Activated T-cell treated with anti-CD3 and anti-CD28 coated beads, Interleukin-2, amount 50 U/mL, for 24 hours (primary cell): ENCODE data around the gene CD22.
A peak's percentile ranks its signal among the peaks of the same experiment; 100 is the strongest.
"Not testable (repeated sequence)": the region's sequence is repeated elsewhere in the genome, so short reads cannot be mapped to it uniquely, and the experiment has no call there.

ENCODE experiments used
- DNase-seq: peaks from one replicate; pipeline ENCODE4 v3.0.0-alpha.2; 2020
- H3K27ac Mint-ChIP-seq: 2 replicates; pipeline ENCODE4 v1.8.0; 2020; ENCODE audit warnings: mild to moderate bottlenecking, mixed read lengths
- H3K27me3 Mint-ChIP-seq: 2 replicates; pipeline ENCODE4 v1.8.0; 2020; ENCODE audit warnings: mixed read lengths
- H3K36me3 Mint-ChIP-seq: 2 replicates; pipeline ENCODE4 v1.8.0; 2020; ENCODE audit warnings: low read depth, mixed read lengths
- H3K4me1 Mint-ChIP-seq: 2 replicates; pipeline ENCODE4 v1.8.0; 2020; ENCODE audit warnings: low read depth, mixed read lengths
- H3K4me3 Mint-ChIP-seq: 2 replicates; pipeline ENCODE4 v1.8.0; 2020; ENCODE audit warnings: mild to moderate bottlenecking, moderate library complexity, mixed read lengths
- H3K9me3 Mint-ChIP-seq: 2 replicates; pipeline ENCODE4 v1.8.0; 2020; ENCODE audit warnings: mixed read lengths

The CD22 gene

GRCh38 chr19:35362261-35363000 is 33.4 kb downstream of the CD22 start:
- Mint-ChIP-seq H3K9me3 (no peaks in the 10 kb centered on the region), H3K27me3 (peaks cover 20% of the 10 kb centered on the region), H3K27ac (no peak overlapping the region), H3K4me3 (no peak overlapping the region), H3K4me1 (peaks cover 10% of the 10 kb centered on the region), H3K36me3 (no peaks in the 10 kb centered on the region)
- DNase-seq = no peak

DNA sequence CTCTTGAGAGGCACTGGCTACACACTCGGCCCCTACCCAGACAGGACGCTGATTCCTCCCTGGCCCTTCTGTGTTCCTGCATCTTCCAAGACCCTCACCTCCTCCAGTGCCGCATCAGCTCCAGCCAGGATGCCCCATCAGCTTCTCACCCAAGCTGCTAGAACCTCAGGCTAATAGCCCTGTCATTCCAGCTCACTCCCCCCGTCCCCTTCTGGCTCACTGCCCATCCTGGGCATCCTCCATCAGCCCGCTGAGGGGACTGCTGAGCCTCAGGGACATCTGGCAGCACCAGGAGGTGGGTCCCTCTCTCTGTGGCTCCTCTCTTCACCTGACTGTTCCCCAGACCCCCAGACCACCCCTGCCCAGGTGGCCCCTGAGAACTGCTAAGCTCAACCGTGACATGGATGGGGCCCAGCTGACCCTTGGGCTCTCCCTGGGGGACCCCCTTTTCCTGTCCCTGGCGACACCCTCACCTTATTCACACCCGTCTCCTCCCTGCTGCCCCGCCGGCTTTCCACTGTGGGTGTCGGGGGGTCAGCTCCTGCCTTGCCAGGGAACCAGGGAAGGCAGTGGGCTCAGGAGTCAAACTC is 34.1 kb downstream of the CD22 start:
- DNase-seq = no peak
- Mint-ChIP-seq H3K27me3 (peaks cover 23% of the 10 kb centered on the region), H3K36me3 (no peaks in the 10 kb centered on the region), H3K4me1 (peaks cover 5% of the 10 kb centered on the region), H3K4me3 (no peak overlapping the region), H3K27ac (no peak overlapping the region), H3K9me3 (no peaks in the 10 kb centered on the region)

DNA sequence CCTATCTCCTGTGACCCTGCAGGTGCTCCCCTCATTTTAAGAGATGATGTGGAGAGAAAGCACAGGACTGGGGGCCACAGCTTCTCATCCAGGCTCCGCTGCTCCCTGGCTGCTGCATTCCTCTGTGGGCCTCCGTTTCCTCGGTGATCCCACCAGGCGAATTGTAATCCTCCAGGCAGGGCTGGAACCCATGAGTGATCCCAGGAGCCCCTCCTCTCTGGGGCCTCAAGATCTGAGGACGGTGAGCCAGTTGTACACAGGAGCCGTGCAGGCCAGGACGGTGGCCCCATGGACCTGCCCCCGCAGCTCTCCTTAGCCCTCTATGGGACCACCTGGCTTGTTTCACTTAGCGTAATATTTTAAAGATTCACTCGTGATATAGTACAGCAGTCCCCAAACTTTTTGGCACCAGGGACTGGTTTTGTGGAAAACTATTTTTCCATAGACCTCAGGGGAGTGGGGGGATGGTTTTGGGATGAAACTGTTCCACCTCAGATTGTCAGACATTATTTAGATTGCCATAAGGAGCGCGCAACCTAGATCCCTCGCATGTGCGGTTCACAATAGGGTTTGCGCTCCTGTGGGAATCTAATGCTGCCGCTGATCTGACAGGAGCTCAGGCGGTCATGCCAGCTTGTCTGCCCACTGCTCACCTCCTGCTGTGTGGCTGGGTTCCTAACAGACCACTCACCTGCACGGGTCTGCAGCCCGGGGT is 34.9 kb downstream of the CD22 start:
- no peak overlapping the region for H3K27ac Mint-ChIP-seq
- H3K9me3 Mint-ChIP-seq = no peaks in the 10 kb centered on the region
- H3K27me3 Mint-ChIP-seq = peaks cover 25% of the 10 kb centered on the region
- no peak for DNase-seq
- H3K4me1 Mint-ChIP-seq = peaks cover 4% of the 10 kb centered on the region
- H3K36me3 Mint-ChIP-seq = no peaks in the 10 kb centered on the region
- no peak overlapping the region for H3K4me3 Mint-ChIP-seq

- Mint-ChIP-seq H3K4me3 (no peak overlapping the region), H3K27me3 (peaks cover 26% of the 10 kb centered on the region), H3K4me1 (peaks cover 4% of the 10 kb centered on the region), H3K9me3 (no peaks in the 10 kb centered on the region), H3K27ac (no peak overlapping the region), H3K36me3 (no peaks in the 10 kb centered on the region)
- no peak for DNase-seq
These were observed 36.3 kb downstream of the CD22 start for GRCh38 chr19:35365303-35365702.

DNA sequence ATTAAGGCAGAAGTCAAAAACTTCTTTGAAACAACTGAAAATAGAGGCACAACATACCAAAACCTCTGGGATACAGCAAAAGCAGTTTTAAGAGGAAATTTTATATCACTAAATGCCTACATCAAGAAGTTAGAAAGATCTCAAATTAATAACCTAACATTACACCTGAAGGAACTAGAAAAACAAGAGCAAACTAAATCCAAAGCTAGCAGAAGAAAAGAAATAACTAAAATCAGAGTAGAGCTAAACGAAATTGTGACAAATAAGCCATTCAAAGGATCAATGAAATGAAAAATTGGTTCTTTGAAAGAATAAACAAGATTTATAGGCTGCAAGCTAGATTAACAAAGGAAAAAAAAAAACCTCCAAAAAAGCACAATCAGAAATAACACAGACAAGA is 39.4 kb downstream of the CD22 start:
- H3K4me1 Mint-ChIP-seq = peaks cover 4% of the 10 kb centered on the region
- no peak overlapping the region for H3K27ac Mint-ChIP-seq

DNA sequence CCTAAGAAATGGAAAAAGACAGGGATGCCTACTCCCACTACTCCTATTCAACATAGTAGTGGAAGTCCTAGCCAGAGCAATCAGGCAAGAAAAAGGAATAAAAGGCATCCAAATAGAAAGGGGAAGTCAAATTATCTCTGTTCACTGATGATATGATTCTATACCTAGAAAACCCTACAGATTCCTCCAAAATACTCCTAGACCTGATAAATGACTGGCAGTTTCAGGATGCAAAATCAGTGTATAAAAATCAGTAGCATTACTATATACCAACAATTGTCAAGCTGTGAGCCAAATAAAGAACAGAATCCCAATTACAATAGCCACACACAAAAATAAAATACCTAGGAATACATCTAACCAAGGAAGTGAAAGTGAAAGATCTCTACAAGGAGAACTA is 40.5 kb downstream of the CD22 start:
- no peaks in the 10 kb centered on the region for H3K9me3 Mint-ChIP-seq
- DNase-seq = no peak
- peaks cover 9% of the 10 kb centered on the region for H3K4me1 Mint-ChIP-seq
- no peaks in the 10 kb centered on the region for H3K36me3 Mint-ChIP-seq
- peaks cover 17% of the 10 kb centered on the region for H3K27me3 Mint-ChIP-seq
- H3K27ac Mint-ChIP-seq = no peak overlapping the region
- H3K4me3 Mint-ChIP-seq = no peak overlapping the region

More for the DNA sequence above, 39.4 kb downstream of the CD22 start:
- Mint-ChIP-seq H3K36me3 (no peaks in the 10 kb centered on the region), H3K9me3 (no peaks in the 10 kb centered on the region), H3K27me3 (peaks cover 18% of the 10 kb centered on the region), H3K4me3 (no peak overlapping the region)
- DNase-seq = no peak

DNA sequence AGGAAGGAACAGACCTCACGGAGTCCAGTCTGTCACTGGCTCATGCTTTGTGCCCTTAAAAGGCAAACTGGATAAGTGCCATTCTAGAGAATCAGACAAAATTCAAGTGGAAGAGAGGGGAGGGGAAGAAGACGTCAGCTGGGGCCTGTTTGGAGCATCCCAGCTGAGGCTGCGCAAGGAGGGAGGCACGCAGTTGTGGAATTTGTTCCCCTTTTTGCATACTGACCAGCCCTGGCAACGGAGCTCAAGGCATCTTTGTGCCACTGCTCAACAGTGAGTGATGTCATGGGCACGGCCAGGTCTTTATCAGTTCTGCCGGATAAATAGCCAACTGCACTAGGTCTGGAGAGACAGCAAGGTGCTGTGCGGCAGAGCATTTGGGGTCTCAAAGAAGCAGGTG is 41.7 kb downstream of the CD22 start, which contains the start of gene GPR42:
Gene GPR42 (plus strand): TSS at position 347 of the 400 bp plus-strand sequence. CDS start 292 bp downstream, outside the sequence.
- H3K27ac Mint-ChIP-seq = peak within 1 kb of the TSS; percentile 20
- no peak within 1 kb of the TSS for H3K4me3 Mint-ChIP-seq
- DNase-seq = no peak
- H3K36me3 Mint-ChIP-seq = no peaks in the 10 kb centered on the region
- peaks cover 20% of the 10 kb centered on the region for H3K4me1 Mint-ChIP-seq
- H3K9me3 Mint-ChIP-seq = no peaks in the 10 kb centered on the region
- H3K27me3 Mint-ChIP-seq = peaks cover 12% of the 10 kb centered on the region

- no peak overlapping the region for H3K27ac Mint-ChIP-seq
- H3K9me3 Mint-ChIP-seq = no peaks in the 10 kb centered on the region
- H3K4me3 Mint-ChIP-seq = no peak overlapping the region
- peaks cover 24% of the 10 kb centered on the region for H3K4me1 Mint-ChIP-seq
- no peak for DNase-seq
- no peaks in the 10 kb centered on the region for H3K36me3 Mint-ChIP-seq
- peaks cover 12% of the 10 kb centered on the region for H3K27me3 Mint-ChIP-seq
These were observed 44.5 kb downstream of the CD22 start for GRCh38 chr19:35373492-35373891.

DNA sequence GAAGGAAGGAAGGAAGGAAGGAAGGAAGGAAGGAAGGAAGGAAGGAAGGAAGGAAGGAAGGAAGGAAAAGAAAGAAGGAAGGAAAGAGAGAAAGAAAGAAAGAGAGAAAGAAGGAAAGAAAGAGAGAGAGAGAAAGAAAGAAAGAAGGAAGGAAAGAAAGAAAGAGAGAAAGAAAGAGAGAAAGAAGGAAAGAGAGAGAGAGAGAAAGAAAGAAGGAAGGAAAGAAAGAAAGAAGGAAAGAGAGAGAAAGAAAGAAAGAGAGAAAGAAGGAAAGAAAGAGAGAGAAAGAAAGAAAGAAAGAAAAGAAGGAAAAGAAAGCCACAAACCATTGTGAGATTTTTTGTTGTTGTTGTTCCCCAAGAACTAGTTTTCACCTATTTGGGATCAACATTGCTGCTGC is 45.0 kb downstream of the CD22 start:
- H3K9me3 Mint-ChIP-seq, H3K27ac Mint-ChIP-seq, H3K4me3 Mint-ChIP-seq, H3K36me3 Mint-ChIP-seq, DNase-seq: not testable (repeated sequence)
- H3K27me3 Mint-ChIP-seq = peaks cover 12% of the 10 kb centered on the region
- H3K4me1 Mint-ChIP-seq = peaks cover 24% of the 10 kb centered on the region

GRCh38 chr19:35375505-35376307 is 46.7 kb downstream of the CD22 start:
- Mint-ChIP-seq H3K27ac (no peak overlapping the region), H3K4me3 (no peak overlapping the region)

GRCh38 chr19:35377656-35378055 is 48.7 kb downstream of the CD22 start:
- peaks cover 24% of the 10 kb centered on the region for H3K4me1 Mint-ChIP-seq
- peaks cover 17% of the 10 kb centered on the region for H3K27me3 Mint-ChIP-seq
- H3K36me3 Mint-ChIP-seq = no peaks in the 10 kb centered on the region
- H3K9me3 Mint-ChIP-seq = no peaks in the 10 kb centered on the region
- no peak for DNase-seq
- no peak overlapping the region for H3K4me3 Mint-ChIP-seq
- H3K27ac Mint-ChIP-seq = no peak overlapping the region

More at GRCh38 chr19:35375505-35376307, 46.7 kb downstream of the CD22 start:
- Mint-ChIP-seq H3K9me3 (no peaks in the 10 kb centered on the region), H3K36me3 (no peaks in the 10 kb centered on the region), H3K27me3 (peaks cover 13% of the 10 kb centered on the region), H3K4me1 (peaks cover 24% of the 10 kb centered on the region)
- DNase-seq = no peak

GRCh38 chr19:35378356-35378755 is 49.4 kb downstream of the CD22 start:
- Mint-ChIP-seq H3K4me1 (peaks cover 24% of the 10 kb centered on the region), H3K36me3 (no peaks in the 10 kb centered on the region), H3K9me3 (no peaks in the 10 kb centered on the region), H3K27me3 (peaks cover 22% of the 10 kb centered on the region), H3K27ac (no peak overlapping the region), H3K4me3 (no peak overlapping the region)
- no peak for DNase-seq

- Mint-ChIP-seq H3K4me1 (peaks cover 19% of the 10 kb centered on the region), H3K27me3 (peaks cover 27% of the 10 kb centered on the region)
- not testable (repeated sequence) for H3K9me3 Mint-ChIP-seq, H3K27ac Mint-ChIP-seq, H3K36me3 Mint-ChIP-seq, H3K4me3 Mint-ChIP-seq, DNase-seq
These were observed 50.6 kb downstream of the CD22 start for GRCh38 chr19:35379545-35379944.

GRCh38 chr19:35379992-35380391 is 51.0 kb downstream of the CD22 start:
- DNase-seq = no peak
- peaks cover 30% of the 10 kb centered on the region for H3K27me3 Mint-ChIP-seq
- peaks cover 15% of the 10 kb centered on the region for H3K4me1 Mint-ChIP-seq
- peaks cover 2% of the 10 kb centered on the region for H3K9me3 Mint-ChIP-seq
- no peaks in the 10 kb centered on the region for H3K36me3 Mint-ChIP-seq
- no peak overlapping the region for H3K4me3 Mint-ChIP-seq
- H3K27ac Mint-ChIP-seq = no peak overlapping the region
